Mesothelial cell of epicardium (in vitro differentiated cells): ENCODE measurements around the gene ADGRA3. TPM values are rescaled to one million over a fixed set of nuclear protein-coding genes. Genes with fewer than 3 reads are reported as not detected.
A peak's percentile ranks its signal among the peaks of the same experiment; 100 is the strongest.

Experiments used
- DNase-seq, 2 experiments: peaks; one replicate each; pipeline ENCODE4 v3.0.0; 2021; ENCODE audit warnings: low spot score in 2 of 2; ENCODE audit not compliant: unreplicated experiment in 2 of 2
- H3K27ac Mint-ChIP-seq: 2 replicates; pipeline ENCODE4 v1.8.0; 2021; ENCODE audit warnings: mixed read lengths
- H3K27me3 Mint-ChIP-seq: 2 replicates; pipeline ENCODE4 v1.8.0; 2021; ENCODE audit warnings: low read depth, mixed read lengths
- H3K36me3 Mint-ChIP-seq: 2 replicates; pipeline ENCODE4 v1.8.0; 2021; ENCODE audit warnings: mixed read lengths
- H3K4me1 Mint-ChIP-seq: 2 replicates; pipeline ENCODE4 v1.8.0; 2021; ENCODE audit warnings: mixed read lengths
- H3K4me3 Mint-ChIP-seq: 2 replicates; pipeline ENCODE4 v1.8.0; 2021; ENCODE audit warnings: mild to moderate bottlenecking, moderate library complexity, mixed read lengths
- H3K9me3 Mint-ChIP-seq: 2 replicates; pipeline ENCODE4 v1.8.0; 2021; ENCODE audit warnings: mixed read lengths
- CTCF ChIP-seq: fragments of 200-600 bp; sonication (generic); IDR thresholded peaks from one replicate; pipeline ENCODE4 v1.5.0; 2021; ENCODE audit warnings: antibody characterized with exemption; ENCODE audit not compliant: unreplicated experiment
- total RNA-seq: library from RNA; stranded (reverse); gene quantifications from 3 replicates; pipeline ENCODE4 v1.2.1, GENCODE V29; 2021

The ADGRA3 gene
- total RNA-seq, 1 donor from 2014 or later, result 109 TPM

DNA sequence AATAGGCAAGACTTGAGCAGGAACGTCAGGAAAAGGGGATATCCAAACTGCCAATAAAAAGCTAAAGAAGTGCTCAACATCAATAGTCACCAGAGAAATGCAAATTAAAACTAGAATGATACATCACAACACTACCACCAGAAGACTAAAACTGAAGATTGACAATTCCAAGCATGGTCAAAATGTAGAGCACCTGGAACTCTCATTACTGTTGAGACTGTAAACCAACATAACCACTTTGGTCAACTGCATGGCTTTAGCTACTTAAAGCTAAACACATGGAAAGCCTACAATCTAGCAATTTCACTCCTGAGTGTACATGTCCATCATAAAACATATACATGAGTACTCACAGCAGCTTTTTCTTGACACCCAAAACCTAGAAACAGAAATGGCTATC is 107.4 kb downstream of the ADGRA3 start:
- Mint-ChIP-seq H3K4me1 (peaks cover 2% of the 10 kb centered on the region), H3K9me3 (no peaks in the 10 kb centered on the region), H3K4me3 (no peak overlapping the region), H3K27me3 (no peaks in the 10 kb centered on the region), H3K27ac (no peak overlapping the region), H3K36me3 (peaks cover 40% of the 10 kb centered on the region)
- no peak for TF ChIP-seq CTCF
- no peak for DNase-seq

DNA sequence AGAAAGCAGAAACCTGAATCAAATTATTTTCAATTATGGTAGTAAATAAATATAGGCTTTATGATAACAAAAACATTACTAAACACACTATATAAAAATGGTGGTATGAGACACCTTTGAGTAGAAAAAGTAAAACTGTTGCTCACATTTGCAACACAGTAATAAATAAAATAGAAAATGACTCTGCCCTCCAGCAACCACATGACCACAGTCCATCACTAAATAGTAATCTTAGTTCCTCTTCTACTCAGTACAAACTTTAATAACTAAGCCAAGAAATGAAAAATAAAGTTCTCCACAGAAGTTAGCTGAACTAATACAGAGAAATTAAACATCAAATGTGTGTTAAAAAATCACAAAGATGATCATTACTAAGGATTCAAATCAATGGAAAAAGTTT is 108.5 kb downstream of the ADGRA3 start:
- Mint-ChIP-seq H3K9me3 (no peaks in the 10 kb centered on the region), H3K36me3 (peaks cover 44% of the 10 kb centered on the region), H3K4me3 (no peak overlapping the region), H3K4me1 (peaks cover 2% of the 10 kb centered on the region), H3K27ac (peak overlapping the region; percentile 19), H3K27me3 (no peaks in the 10 kb centered on the region)
- TF ChIP-seq CTCF, result no peak
- no peak for DNase-seq

- H3K36me3 Mint-ChIP-seq, result peaks cover 45% of the 10 kb centered on the region
- H3K27ac Mint-ChIP-seq, result no peak overlapping the region
- no peak for TF ChIP-seq CTCF
- H3K27me3 Mint-ChIP-seq, result no peaks in the 10 kb centered on the region
- no peak overlapping the region for H3K4me3 Mint-ChIP-seq
- H3K9me3 Mint-ChIP-seq, result peaks cover 5% of the 10 kb centered on the region
- no peak for DNase-seq
- no peaks in the 10 kb centered on the region for H3K4me1 Mint-ChIP-seq
Observed at GRCh38 chr4:22398671-22399070, 117.2 kb downstream of the ADGRA3 start.

- peaks cover 14% of the 10 kb centered on the region for H3K36me3 Mint-ChIP-seq
- H3K4me3 Mint-ChIP-seq, result no peak overlapping the region
- TF ChIP-seq CTCF, result no peak
- no peaks in the 10 kb centered on the region for H3K9me3 Mint-ChIP-seq
- H3K27ac Mint-ChIP-seq, result no peak overlapping the region
- no peak for DNase-seq
- H3K27me3 Mint-ChIP-seq, result no peaks in the 10 kb centered on the region
- no peaks in the 10 kb centered on the region for H3K4me1 Mint-ChIP-seq
Observed at GRCh38 chr4:22391551-22391950, 124.3 kb downstream of the ADGRA3 start.

- no peaks in the 10 kb centered on the region for H3K27me3 Mint-ChIP-seq
- H3K36me3 Mint-ChIP-seq, result peaks cover 18% of the 10 kb centered on the region
- no peak overlapping the region for H3K4me3 Mint-ChIP-seq
- peak; percentile 78 for TF ChIP-seq CTCF
- H3K4me1 Mint-ChIP-seq, result no peaks in the 10 kb centered on the region
- H3K27ac Mint-ChIP-seq, result no peak overlapping the region
- DNase-seq, result peak in 1 of 2 experiments; percentile 50
- H3K9me3 Mint-ChIP-seq, result no peaks in the 10 kb centered on the region
Observed at GRCh38 chr4:22389240-22389870, 126.5 kb downstream of the ADGRA3 start.

GRCh38 chr4:22385611-22386011 is 130.3 kb downstream of the ADGRA3 start:
- Mint-ChIP-seq H3K9me3 (no peaks in the 10 kb centered on the region), H3K4me1 (no peaks in the 10 kb centered on the region), H3K27ac (no peak overlapping the region), H3K4me3 (no peak overlapping the region), H3K27me3 (no peaks in the 10 kb centered on the region), H3K36me3 (peaks cover 29% of the 10 kb centered on the region)
- no peak for TF ChIP-seq CTCF
- DNase-seq, result no peak
